ENCODE data around the gene SNX3.

DNA sequence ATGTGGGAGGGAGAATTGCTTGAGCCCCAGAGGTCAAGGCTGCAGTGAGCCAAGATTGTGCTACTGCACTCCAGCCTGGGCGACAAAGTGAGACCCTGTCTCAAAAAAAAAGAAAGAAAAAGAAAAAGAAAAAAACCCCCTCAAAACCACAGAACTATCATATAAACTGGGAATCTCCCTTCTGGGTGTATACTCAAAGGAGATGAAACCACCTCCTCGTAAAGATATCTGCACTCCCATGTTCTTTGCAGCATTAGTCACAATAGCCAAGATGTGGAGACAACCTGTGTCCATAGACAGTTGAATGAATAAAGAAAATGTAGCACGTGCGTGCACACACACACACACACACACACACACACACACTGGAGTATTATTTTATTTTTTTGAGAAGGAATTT, 25.5 kb upstream of the SNX3 start:
- TF ChIP-seq POLR2AphosphoS5 (IDR thresholded peaks at IDR 0.05) (no peak), SMC3 (conservative IDR thresholded peaks at IDR 0.05; ENCODE audit: poor library complexity) (no peak)
- TF ChIP-seq, protein P1, sequence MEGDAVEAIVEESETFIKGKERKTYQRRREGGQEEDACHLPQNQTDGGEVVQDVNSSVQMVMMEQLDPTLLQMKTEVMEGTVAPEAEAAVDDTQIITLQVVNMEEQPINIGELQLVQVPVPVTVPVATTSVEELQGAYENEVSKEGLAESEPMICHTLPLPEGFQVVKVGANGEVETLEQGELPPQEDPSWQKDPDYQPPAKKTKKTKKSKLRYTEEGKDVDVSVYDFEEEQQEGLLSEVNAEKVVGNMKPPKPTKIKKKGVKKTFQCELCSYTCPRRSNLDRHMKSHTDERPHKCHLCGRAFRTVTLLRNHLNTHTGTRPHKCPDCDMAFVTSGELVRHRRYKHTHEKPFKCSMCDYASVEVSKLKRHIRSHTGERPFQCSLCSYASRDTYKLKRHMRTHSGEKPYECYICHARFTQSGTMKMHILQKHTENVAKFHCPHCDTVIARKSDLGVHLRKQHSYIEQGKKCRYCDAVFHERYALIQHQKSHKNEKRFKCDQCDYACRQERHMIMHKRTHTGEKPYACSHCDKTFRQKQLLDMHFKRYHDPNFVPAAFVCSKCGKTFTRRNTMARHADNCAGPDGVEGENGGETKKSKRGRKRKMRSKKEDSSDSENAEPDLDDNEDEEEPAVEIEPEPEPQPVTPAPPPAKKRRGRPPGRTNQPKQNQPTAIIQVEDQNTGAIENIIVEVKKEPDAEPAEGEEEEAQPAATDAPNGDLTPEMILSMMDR (IDR thresholded peaks at IDR 0.05; ENCODE audit: poor library complexity, severe bottlenecking), result no peak
